Vagina (tissue), 2 donors: Measurements from ENCODE around the gene ADNP2.

ENCODE experiments used
- POLR2AphosphoS5 ChIP-seq, 2 donors: sonication (generic); formaldehyde crosslinking; IDR thresholded peaks; one replicate each; pipeline ENCODE4 v1.9.0; 2017; ENCODE audit warnings: antibody characterized with exemption in 2 of 2, mild to moderate bottlenecking in 2 of 2, low read depth in 1 of 2; ENCODE audit not compliant: insufficient read depth in 1 of 2
- TF ChIP-seq, protein P1 (sequence below), 3 experiments: fragments of 450-650 bp in 2 of 3; fragments of 200-600 bp in 1 of 3; sonication (generic) in 1 of 3; IDR thresholded peaks; one replicate each; pipeline ENCODE4 v1.5.1; 2017 to 2019; ENCODE audit warnings: antibody characterized with exemption in 3 of 3, mild to moderate bottlenecking in 2 of 3, moderate library complexity in 2 of 3

DNA sequence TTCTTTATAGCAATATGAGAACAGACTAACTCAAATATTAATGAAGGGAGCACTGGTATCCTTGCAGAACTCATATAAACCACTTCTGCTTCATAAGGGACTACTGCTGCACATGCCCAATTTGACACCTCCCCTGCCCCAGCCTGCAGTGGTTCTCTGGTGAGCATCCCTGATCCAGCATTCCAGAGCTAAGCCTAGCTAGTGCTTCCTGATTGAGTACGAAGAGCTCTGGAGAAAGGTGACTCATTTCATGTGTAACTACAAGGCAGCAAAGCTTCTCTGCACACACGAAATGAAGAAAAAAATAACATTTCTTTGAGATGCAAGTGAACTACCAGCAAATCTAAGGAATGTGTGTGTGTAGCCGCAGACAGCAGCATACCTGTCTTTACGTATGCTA lies 22.8 kb upstream of the ADNP2 start:
- TF ChIP-seq POLR2AphosphoS5 (IDR thresholded peaks at IDR 0.05; ENCODE audit: insufficient read depth in 1 of 2, low read depth in 1 of 2): no peak
- TF ChIP-seq, protein P1, sequence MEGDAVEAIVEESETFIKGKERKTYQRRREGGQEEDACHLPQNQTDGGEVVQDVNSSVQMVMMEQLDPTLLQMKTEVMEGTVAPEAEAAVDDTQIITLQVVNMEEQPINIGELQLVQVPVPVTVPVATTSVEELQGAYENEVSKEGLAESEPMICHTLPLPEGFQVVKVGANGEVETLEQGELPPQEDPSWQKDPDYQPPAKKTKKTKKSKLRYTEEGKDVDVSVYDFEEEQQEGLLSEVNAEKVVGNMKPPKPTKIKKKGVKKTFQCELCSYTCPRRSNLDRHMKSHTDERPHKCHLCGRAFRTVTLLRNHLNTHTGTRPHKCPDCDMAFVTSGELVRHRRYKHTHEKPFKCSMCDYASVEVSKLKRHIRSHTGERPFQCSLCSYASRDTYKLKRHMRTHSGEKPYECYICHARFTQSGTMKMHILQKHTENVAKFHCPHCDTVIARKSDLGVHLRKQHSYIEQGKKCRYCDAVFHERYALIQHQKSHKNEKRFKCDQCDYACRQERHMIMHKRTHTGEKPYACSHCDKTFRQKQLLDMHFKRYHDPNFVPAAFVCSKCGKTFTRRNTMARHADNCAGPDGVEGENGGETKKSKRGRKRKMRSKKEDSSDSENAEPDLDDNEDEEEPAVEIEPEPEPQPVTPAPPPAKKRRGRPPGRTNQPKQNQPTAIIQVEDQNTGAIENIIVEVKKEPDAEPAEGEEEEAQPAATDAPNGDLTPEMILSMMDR (IDR thresholded peaks at IDR 0.05): no peak
